GM19397 (cell line): ENCODE measurements around the gene GPR148.
"Not testable (repeated sequence)": the region's sequence is repeated elsewhere in the genome, so short reads cannot be mapped to it uniquely, and the experiment has no call there.

ENCODE experiments used
- ATAC-seq: cut with Tn5 transposase; IDR thresholded peaks from one replicate; pipeline ENCODE4 v1.9.1; 2021; ENCODE audit warnings: mild to moderate bottlenecking, moderate library complexity; ENCODE audit not compliant: unreplicated experiment

Gene GPR148

GRCh38 chr2:130728549-130729316 lies at the start of gene GPR148:
TSS of gene GPR148 (plus strand) at chr2:130729070. CDS start at chr2:130729152, 82 bp downstream.
- no peak for ATAC-seq

GRCh38 chr2:130692041-130692770 lies 36.7 kb upstream of the GPR148 start:
- ATAC-seq: not testable (repeated sequence)

GRCh38 chr2:130693474-130693873 lies 35.4 kb upstream of the GPR148 start:
- ATAC-seq: not testable (repeated sequence)

GRCh38 chr2:130703250-130703649 lies 25.6 kb upstream of the GPR148 start:
- not testable (repeated sequence) for ATAC-seq

- ATAC-seq: not testable (repeated sequence)
Observed at GRCh38 chr2:130714795-130715194, 14.1 kb upstream of the GPR148 start.

- ATAC-seq: no peak
Observed at GRCh38 chr2:130720036-130720435, 8.8 kb upstream of the GPR148 start.

GRCh38 chr2:130720528-130720927 lies 8.3 kb upstream of the GPR148 start:
- ATAC-seq: no peak

- ATAC-seq: no peak
Observed at GRCh38 chr2:130724455-130724854, 4.4 kb upstream of the GPR148 start.

GRCh38 chr2:130726614-130727180 lies 2.2 kb upstream of the GPR148 start:
- no peak for ATAC-seq

- peak; percentile 93 for ATAC-seq
Observed at GRCh38 chr2:130727286-130727924, 1.5 kb upstream of the GPR148 start.

GRCh38 chr2:130728007-130728454 lies 839 bp upstream of the GPR148 start:
- ATAC-seq: no peak

- ATAC-seq: no peak
Observed at GRCh38 chr2:130729322-130730299, 741 bp downstream of the GPR148 start.

- not testable (repeated sequence) for ATAC-seq
Observed at GRCh38 chr2:130732257-130732656, 3.4 kb downstream of the GPR148 start.

- ATAC-seq: no peak
Observed at GRCh38 chr2:130735200-130735599, 6.3 kb downstream of the GPR148 start.

- no peak for ATAC-seq
Observed at GRCh38 chr2:130736487-130736886, 7.6 kb downstream of the GPR148 start.

GRCh38 chr2:130737592-130737991 lies 8.7 kb downstream of the GPR148 start:
- ATAC-seq: no peak

GRCh38 chr2:130740671-130741070 lies 11.8 kb downstream of the GPR148 start:
- no peak for ATAC-seq

- no peak for ATAC-seq
Observed at GRCh38 chr2:130743278-130743677, 14.4 kb downstream of the GPR148 start.

- no peak for ATAC-seq
Observed at GRCh38 chr2:130744287-130745117, 15.6 kb downstream of the GPR148 start.
